ENCODE results near the gene TRIM59.

TRIM59 gene

DNA sequence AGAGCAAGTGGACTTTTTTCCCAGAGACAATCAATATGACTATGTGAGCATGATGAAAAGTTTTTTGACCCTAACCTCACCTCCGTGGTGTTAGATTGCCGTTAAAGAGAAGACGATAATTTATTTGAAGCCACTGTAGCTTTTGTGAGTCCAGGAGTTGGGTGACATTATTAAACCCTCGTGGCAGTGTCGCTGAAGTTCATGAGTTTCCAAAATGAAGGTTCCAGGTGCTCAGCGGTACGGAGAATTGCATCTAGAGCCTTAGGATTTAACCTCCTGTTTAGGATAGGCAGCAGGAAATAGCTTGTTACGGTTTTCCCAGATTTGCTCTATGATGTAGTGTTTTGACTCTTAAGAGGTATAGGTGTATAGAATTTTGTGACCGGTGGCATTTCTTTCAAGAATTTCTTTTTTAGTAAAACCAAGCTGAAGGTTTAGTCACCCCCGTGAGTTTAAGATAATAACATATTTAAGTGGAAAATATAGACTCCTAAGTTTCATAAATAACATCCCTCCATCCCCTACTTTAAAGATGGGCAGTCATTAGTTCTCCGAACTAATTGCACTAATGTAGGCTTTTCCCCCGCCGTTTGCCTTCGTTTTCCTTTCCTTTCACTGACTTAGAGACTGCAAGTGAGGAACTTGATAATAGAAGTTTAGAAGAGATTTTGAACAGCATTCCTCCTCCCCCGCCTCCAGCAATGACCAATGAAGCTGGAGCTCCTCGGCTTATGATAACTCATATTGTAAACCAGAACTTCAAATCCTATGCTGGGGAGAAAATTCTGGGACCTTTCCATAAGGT, 48.1 kb downstream of the TRIM59 start:
- H3K4me3 ChIP-seq (replicated peaks; ENCODE audit: low read depth, low read length): peak overlapping the region; percentile 96
- TF ChIP-seq, protein P1, sequence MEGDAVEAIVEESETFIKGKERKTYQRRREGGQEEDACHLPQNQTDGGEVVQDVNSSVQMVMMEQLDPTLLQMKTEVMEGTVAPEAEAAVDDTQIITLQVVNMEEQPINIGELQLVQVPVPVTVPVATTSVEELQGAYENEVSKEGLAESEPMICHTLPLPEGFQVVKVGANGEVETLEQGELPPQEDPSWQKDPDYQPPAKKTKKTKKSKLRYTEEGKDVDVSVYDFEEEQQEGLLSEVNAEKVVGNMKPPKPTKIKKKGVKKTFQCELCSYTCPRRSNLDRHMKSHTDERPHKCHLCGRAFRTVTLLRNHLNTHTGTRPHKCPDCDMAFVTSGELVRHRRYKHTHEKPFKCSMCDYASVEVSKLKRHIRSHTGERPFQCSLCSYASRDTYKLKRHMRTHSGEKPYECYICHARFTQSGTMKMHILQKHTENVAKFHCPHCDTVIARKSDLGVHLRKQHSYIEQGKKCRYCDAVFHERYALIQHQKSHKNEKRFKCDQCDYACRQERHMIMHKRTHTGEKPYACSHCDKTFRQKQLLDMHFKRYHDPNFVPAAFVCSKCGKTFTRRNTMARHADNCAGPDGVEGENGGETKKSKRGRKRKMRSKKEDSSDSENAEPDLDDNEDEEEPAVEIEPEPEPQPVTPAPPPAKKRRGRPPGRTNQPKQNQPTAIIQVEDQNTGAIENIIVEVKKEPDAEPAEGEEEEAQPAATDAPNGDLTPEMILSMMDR (IDR thresholded peaks at IDR 0.05; ENCODE audit: low read length, missing control alignments): no peak
- DNase-seq (ENCODE audit: low read depth): peak; percentile 87

DNA sequence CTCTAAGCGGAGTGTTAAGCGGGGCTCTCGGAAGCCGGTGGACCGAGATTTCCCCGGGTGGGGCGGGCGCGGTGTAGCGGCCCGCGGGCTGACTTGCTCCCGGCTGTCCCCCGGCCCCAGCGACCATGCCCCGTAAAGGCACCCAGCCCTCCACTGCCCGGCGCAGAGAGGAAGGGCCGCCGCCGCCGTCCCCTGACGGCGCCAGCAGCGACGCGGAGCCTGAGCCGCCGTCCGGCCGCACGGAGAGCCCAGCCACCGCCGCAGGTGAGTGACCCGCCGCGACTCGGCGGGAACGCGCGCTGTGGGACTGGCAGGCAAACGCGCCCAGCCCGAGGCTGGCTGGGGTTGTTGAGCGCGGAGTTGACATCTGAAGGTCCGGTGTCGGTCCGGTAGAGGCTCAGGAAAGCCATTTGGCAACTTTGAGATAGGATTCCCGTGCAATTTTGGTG, 48.9 kb downstream of the TRIM59 start:
- DNase-seq (ENCODE audit: low read depth): peak; percentile 20
- peak overlapping the region; percentile 96 for H3K4me3 ChIP-seq (replicated peaks; ENCODE audit: low read depth, low read length)
- TF ChIP-seq, protein P1 (IDR thresholded peaks at IDR 0.05; ENCODE audit: low read length, missing control alignments): no peak

DNA sequence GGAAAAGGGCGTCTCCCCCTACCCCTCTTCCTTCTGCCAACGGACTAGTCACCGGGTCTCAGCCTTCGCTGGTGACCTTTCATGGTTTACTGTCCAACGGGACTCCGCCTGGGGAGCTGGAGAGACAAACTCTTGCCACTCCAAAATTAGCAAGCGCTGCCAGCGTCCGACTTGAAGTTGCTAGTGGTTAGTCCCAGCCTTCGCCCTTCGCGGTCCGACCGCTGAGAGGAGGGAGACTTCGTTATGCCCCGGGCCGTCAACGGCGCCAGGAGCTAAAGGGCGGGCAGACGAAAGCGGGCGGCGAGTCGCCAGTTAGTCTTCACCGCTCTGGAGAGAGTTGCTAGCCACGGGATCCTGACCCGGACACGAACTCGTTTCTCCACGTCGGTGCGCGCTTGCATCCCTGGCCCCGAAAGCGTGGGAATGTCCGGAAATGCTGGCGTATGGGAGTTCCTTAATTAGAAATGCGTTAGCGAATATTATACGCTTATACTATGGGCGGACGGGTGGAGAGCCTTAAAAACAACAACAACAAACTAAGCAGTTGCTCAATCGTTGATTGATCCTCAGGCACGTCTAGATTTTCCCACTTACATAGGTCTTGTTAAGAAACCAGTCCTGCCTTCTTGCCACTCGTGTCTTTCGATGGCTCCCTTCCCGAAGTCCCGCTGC, 49.4 kb downstream of the TRIM59 start:
- TF ChIP-seq, protein P1 (IDR thresholded peaks at IDR 0.05; ENCODE audit: low read length, missing control alignments): no peak
- peak overlapping the region; percentile 96 for H3K4me3 ChIP-seq (replicated peaks; ENCODE audit: low read depth, low read length)
- peak; percentile 73 for DNase-seq (ENCODE audit: low read depth)

DNA sequence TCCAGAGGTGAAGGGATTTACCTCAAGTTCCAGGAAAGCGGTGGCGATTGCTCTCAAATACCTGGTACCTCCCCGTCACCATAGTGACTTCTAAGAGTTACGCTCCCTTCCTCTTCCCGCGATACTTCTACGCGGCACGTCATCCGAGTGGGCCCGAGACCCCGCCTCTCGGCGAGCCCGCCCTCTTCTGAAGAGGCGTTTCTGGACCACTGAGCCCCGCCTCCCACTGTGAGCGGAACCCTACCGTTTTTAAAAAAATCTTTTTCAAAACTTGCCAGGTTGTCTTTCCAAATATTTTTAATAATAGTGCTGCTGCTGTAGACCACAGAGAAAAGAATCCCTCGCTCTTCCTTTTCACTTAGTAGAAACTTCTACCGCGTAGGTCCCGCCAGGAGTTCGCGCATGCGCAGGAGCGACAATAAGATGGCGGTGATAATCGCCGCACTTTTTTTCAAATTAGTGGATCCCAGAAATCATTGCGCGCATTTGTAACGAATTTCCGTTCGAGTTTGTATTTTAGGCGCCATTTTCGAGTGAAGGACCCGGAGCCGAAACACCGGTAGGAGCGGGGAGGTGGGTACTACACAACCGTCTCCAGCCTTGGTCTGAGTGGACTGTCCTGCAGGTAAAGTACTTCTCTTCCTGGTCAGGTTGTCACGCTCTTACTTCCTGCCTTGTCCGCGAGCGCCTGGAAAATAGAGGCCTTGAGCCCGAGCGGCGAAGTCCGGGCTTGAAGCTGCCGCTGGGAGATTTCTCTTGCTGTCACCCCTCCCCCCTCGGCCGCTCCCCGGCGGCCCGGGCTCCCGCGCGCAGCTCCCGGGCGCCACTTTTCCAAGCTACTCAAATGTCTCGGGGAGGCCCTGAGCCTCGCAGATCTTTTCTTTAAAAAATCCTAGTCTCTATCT, 50.2 kb downstream of the TRIM59 start, which contains the start of the genes IFT80 and SMC4:
Gene IFT80 (minus strand): TSS at position 101 of the 905 bp plus-strand sequence. CDS start 14,625 bp downstream, outside the sequence.
Gene SMC4 (plus strand): TSS at position 526 of the 905 bp plus-strand sequence. CDS start 1,177 bp downstream, outside the sequence.
- TF ChIP-seq, protein P1 (IDR thresholded peaks at IDR 0.05; ENCODE audit: low read length, missing control alignments): no peak
- H3K4me3 ChIP-seq (replicated peaks; ENCODE audit: low read depth, low read length): peak within 1 kb of the TSS; percentile 96
- peak; percentile 98 for DNase-seq (ENCODE audit: low read depth)

DNA sequence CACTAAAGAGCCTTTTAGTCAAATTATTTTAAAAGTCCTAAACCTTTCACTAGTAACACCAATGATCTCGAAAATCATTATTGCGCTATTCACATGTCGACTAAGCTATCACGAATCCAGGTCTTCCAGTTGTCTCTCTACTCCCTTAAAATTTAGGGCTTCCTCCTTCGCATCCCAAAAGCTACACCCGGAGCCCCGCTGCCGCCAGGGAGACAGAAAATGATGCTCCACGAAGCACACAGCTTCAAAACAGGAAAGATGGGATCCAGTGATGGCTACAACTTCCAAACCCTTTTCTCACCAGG, 50.8 kb downstream of the TRIM59 start:
- H3K4me3 ChIP-seq (replicated peaks; ENCODE audit: low read depth, low read length): peak overlapping the region; percentile 96
- TF ChIP-seq, protein P1 (IDR thresholded peaks at IDR 0.05; ENCODE audit: low read length, missing control alignments): no peak
- DNase-seq (ENCODE audit: low read depth): no peak

DNA sequence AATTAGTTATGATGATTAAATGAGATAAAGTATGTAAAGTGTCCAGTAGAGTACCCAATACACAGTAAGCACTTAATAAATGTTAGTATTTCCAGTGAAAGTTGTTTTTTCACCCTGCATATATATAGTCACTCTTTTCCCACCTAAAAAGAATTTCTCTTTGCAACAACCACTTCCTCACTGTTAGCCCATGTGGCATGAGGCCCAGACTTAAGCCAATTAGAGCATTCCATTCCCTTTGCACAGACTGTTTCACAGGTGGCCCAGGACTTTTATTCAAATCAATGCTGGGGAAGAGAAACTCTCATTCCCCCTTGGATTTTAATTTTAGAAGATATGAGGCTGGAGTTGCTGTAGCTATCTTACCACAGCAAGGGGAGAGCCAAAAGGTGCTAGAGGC, 54.3 kb downstream of the TRIM59 start:
- DNase-seq (ENCODE audit: low read depth): peak; percentile 63
- no peak overlapping the region for H3K4me3 ChIP-seq (replicated peaks; ENCODE audit: low read depth, low read length)
- TF ChIP-seq, protein P1 (IDR thresholded peaks at IDR 0.05; ENCODE audit: low read length, missing control alignments): no peak
